GM23338 (cell line): ENCODE results near the gene ADAMTS8.
A peak's percentile ranks its signal among the peaks of the same experiment; 100 is the strongest.

Source experiments
- CREB1 ChIP-seq: fragments of 250-450 bp; sonication (Bioruptor Pico); IDR thresholded peaks from 2 replicates; pipeline ENCODE4 v1.5.0; 2020; ENCODE audit warnings: low read depth, mild to moderate bottlenecking, moderate library complexity
- EZH2 ChIP-seq: fragments of 200-600 bp; sonication (generic); IDR thresholded peaks from one replicate; pipeline ENCODE4 v1.8.0; 2017; ENCODE audit warnings: antibody characterized with exemption, mild to moderate bottlenecking, low read depth; ENCODE audit not compliant: unreplicated experiment
- EZH2phosphoT487 ChIP-seq: fragments of 200-600 bp; sonication (generic); IDR thresholded peaks from one replicate; pipeline ENCODE4 v1.8.1; 2018; ENCODE audit warnings: antibody characterized with exemption; ENCODE audit not compliant: unreplicated experiment
- JUNB ChIP-seq: IDR thresholded peaks from one replicate; pipeline ENCODE4 v1.6.1; 2016; ENCODE audit warnings: antibody characterized with exemption; ENCODE audit not compliant: unreplicated experiment
- NANOG ChIP-seq: IDR thresholded peaks from 2 replicates; pipeline ENCODE4 v1.6.1; 2016; ENCODE audit warnings: antibody characterized with exemption, borderline replicate concordance
- POLR2AphosphoS5 ChIP-seq: IDR thresholded peaks from 2 replicates; pipeline ENCODE4 v1.6.1; 2016; ENCODE audit warnings: antibody characterized with exemption, low read depth
- TF ChIP-seq, protein P1 (sequence below), 2 experiments: fragments of 200-600 bp in 1 of 2; sonication (generic) in 1 of 2; conservative IDR thresholded peaks; 2 replicates each; pipeline versions ENCODE4 v1.5.1 to v1.6.1; 2016 to 2017; ENCODE audit warnings: antibody characterized with exemption in 2 of 2, low read depth in 2 of 2, mild to moderate bottlenecking in 2 of 2, moderate library complexity in 1 of 2
- TF ChIP-seq, protein P2 (sequence below): IDR thresholded peaks from one replicate; pipeline ENCODE4 v1.6.1; 2018; ENCODE audit warnings: antibody characterized with exemption; ENCODE audit not compliant: unreplicated experiment

DNA sequence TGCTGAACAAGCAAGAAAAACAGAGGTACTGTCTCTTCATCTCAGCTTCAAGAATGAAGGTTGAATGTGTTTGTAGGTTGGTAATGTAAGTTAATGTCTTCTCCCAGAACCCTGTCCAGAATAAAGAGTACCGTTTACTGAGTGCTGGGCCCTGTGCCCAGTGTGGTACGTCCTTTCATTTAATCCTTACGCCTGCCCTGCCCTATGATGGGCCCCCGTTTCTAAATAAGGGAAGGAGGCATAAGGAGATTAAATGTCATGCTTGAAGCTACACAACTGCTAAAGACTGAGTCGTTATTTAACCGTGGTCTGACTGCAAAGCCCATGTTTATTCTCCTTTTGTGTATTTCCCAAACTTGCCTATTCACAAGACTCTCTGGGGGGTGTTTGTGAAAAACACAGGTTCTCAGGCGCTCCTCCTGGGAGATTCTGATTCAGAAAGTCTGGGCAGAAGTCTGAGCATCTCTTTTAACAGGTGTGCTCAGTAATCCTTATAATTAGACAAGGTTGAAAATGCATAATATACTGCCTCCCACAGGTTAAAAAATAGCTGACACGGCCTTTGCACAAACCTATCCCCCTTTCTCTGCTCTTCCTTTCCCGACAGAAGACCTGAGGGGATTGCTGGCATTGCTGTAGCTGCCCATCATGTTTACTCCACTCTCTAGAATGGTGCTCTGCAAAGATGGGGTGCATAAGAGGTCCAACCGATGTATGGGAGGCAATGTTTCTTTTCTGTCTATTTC lies 57.4 kb downstream of the ADAMTS8 start:
- TF ChIP-seq, protein P1, sequence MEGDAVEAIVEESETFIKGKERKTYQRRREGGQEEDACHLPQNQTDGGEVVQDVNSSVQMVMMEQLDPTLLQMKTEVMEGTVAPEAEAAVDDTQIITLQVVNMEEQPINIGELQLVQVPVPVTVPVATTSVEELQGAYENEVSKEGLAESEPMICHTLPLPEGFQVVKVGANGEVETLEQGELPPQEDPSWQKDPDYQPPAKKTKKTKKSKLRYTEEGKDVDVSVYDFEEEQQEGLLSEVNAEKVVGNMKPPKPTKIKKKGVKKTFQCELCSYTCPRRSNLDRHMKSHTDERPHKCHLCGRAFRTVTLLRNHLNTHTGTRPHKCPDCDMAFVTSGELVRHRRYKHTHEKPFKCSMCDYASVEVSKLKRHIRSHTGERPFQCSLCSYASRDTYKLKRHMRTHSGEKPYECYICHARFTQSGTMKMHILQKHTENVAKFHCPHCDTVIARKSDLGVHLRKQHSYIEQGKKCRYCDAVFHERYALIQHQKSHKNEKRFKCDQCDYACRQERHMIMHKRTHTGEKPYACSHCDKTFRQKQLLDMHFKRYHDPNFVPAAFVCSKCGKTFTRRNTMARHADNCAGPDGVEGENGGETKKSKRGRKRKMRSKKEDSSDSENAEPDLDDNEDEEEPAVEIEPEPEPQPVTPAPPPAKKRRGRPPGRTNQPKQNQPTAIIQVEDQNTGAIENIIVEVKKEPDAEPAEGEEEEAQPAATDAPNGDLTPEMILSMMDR (conservative IDR thresholded peaks at IDR 0.05; ENCODE audit: low read depth in 2 of 2), result peak; percentile 38 to 42
- TF ChIP-seq EZH2 (no peak), POLR2AphosphoS5 (no peak), EZH2phosphoT487 (no peak), NANOG (no peak), CREB1 (CRISPR knock-in tag) (no peak), JUNB (no peak)
- TF ChIP-seq, protein P2, sequence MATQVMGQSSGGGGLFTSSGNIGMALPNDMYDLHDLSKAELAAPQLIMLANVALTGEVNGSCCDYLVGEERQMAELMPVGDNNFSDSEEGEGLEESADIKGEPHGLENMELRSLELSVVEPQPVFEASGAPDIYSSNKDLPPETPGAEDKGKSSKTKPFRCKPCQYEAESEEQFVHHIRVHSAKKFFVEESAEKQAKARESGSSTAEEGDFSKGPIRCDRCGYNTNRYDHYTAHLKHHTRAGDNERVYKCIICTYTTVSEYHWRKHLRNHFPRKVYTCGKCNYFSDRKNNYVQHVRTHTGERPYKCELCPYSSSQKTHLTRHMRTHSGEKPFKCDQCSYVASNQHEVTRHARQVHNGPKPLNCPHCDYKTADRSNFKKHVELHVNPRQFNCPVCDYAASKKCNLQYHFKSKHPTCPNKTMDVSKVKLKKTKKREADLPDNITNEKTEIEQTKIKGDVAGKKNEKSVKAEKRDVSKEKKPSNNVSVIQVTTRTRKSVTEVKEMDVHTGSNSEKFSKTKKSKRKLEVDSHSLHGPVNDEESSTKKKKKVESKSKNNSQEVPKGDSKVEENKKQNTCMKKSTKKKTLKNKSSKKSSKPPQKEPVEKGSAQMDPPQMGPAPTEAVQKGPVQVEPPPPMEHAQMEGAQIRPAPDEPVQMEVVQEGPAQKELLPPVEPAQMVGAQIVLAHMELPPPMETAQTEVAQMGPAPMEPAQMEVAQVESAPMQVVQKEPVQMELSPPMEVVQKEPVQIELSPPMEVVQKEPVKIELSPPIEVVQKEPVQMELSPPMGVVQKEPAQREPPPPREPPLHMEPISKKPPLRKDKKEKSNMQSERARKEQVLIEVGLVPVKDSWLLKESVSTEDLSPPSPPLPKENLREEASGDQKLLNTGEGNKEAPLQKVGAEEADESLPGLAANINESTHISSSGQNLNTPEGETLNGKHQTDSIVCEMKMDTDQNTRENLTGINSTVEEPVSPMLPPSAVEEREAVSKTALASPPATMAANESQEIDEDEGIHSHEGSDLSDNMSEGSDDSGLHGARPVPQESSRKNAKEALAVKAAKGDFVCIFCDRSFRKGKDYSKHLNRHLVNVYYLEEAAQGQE, result no peak
